NT2/D1 (cell line): ENCODE results near the gene ESD.

ENCODE experiments used
- SUZ12 ChIP-seq: IDR thresholded peaks from 2 replicates; pipeline ENCODE4 v1.6.1; 2011; ENCODE audit not compliant: insufficient read length, insufficient read depth; ENCODE audit errors: extremely low read depth
- YY1 ChIP-seq: IDR thresholded peaks from 2 replicates; pipeline ENCODE4 v1.6.1; 2011; ENCODE audit not compliant: insufficient read length, insufficient read depth
- ZNF274 ChIP-seq: IDR thresholded peaks from 2 replicates; pipeline ENCODE4 v1.6.1; 2011; ENCODE audit warnings: mild to moderate bottlenecking, low read depth, low read length

DNA sequence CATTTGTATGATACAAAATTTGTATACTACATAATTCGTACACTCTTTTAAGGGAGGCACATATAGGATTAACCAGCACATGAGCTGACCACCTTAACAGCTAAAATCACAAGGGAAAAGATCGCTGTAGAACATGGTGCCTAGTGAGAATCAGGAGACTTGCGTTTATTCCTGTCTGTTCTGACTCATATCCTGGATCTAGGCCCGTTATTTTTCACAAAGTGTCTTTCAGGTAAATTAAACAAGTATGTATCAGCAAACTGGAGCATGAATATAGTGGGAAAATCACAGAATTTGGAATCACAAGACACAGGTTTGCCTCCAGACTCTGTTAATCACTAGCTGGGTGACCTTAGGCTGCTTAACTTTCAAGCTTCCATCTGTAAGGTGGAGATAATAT is 47.5 kb upstream of the ESD start:
- TF ChIP-seq YY1 (no peak), ZNF274 (no peak), SUZ12 (no peak)
